GM19023 (cell line): ENCODE data around the gene NPC1.

Source experiments
- ATAC-seq: cut with Tn5 transposase; IDR thresholded peaks from one replicate; pipeline ENCODE4 v1.9.1; 2021; ENCODE audit warnings: mild to moderate bottlenecking, moderate library complexity; ENCODE audit not compliant: unreplicated experiment

Gene NPC1

GRCh38 chr18:23550898-23551297 is 35.4 kb downstream of the NPC1 start:
- no peak for ATAC-seq

GRCh38 chr18:23548719-23549118 is 37.6 kb downstream of the NPC1 start:
- no peak for ATAC-seq

GRCh38 chr18:23548275-23548674 is 38.0 kb downstream of the NPC1 start:
- no peak for ATAC-seq

- ATAC-seq, result no peak
Observed at GRCh38 chr18:23547846-23548245, 38.5 kb downstream of the NPC1 start.

GRCh38 chr18:23547306-23547705 is 39.0 kb downstream of the NPC1 start:
- no peak for ATAC-seq

- ATAC-seq, result no peak
Observed at GRCh38 chr18:23545247-23545789, 41.0 kb downstream of the NPC1 start.

GRCh38 chr18:23542461-23542860 is 43.8 kb downstream of the NPC1 start:
- ATAC-seq, result no peak

GRCh38 chr18:23541349-23542093 is 44.8 kb downstream of the NPC1 start:
- ATAC-seq, result no peak

- no peak for ATAC-seq
Observed at GRCh38 chr18:23540867-23541266, 45.4 kb downstream of the NPC1 start.

GRCh38 chr18:23539911-23540525 is 46.3 kb downstream of the NPC1 start:
- ATAC-seq, result no peak

GRCh38 chr18:23539296-23539695 is 47.0 kb downstream of the NPC1 start:
- no peak for ATAC-seq

- no peak for ATAC-seq
Observed at GRCh38 chr18:23538870-23539269, 47.4 kb downstream of the NPC1 start.

GRCh38 chr18:23538001-23538400 is 48.3 kb downstream of the NPC1 start:
- ATAC-seq, result no peak

GRCh38 chr18:23537274-23537673 is 49.0 kb downstream of the NPC1 start:
- ATAC-seq, result no peak

- ATAC-seq, result no peak
Observed at GRCh38 chr18:23536204-23536603, 50.1 kb downstream of the NPC1 start.

- no peak for ATAC-seq
Observed at GRCh38 chr18:23534276-23534675, 52.0 kb downstream of the NPC1 start.

- ATAC-seq, result no peak
Observed at GRCh38 chr18:23532848-23533247, 53.5 kb downstream of the NPC1 start.

GRCh38 chr18:23531912-23532311 is 54.4 kb downstream of the NPC1 start:
- no peak for ATAC-seq

- no peak for ATAC-seq
Observed at GRCh38 chr18:23530195-23530594, 56.1 kb downstream of the NPC1 start.

GRCh38 chr18:23529604-23530003 is 56.7 kb downstream of the NPC1 start:
- no peak for ATAC-seq

GRCh38 chr18:23528580-23529472 is 57.5 kb downstream of the NPC1 start:
- ATAC-seq, result no peak
